Measurements from ENCODE around the gene KCND3. TPM values are rescaled to one million over a fixed set of nuclear protein-coding genes. Genes with fewer than 3 reads are reported as not detected.

KCND3 gene
- total and polyA plus RNA-seq, 2 donors (not counting 3 experiments of a cell fraction or from before 2014, with no cell fraction given) = 0.03 TPM; not detected in 1

DNA sequence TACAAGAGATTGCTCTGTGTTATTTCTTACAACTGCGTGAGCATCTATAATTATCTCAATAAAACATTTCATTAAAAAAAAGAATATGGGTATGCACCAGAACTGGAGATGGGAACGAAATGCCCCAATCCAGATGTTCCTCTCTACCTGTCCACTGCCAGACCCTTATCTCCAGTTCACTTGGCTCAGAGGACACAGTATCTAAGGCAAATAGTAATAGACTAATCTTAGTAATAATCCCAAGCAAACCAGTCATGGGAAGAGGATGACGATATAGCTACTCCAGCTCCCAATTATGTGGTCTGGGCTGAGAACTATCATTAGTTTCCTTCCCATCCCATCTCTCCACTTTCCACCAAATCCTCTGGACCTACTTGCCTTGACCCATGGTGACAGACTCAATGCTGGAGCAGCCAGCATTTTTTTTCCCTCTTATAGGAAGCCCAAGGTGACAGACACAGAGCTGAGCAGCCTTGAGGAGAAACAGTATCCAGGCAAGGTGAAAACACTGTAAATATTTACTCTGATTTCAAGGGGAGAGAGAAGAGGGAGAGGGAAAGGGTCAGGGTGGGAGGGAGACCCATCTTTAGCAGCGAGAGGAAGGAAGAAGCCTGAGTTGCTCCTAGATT, 205.1 kb downstream of the KCND3 start:
- H3K27ac ChIP-seq (ENCODE audit: insufficient read depth, low read depth, low read length) = no peak overlapping the region
- no peaks in the 10 kb centered on the region for H3K9me3 ChIP-seq (replicated peaks; ENCODE audit: control insufficient read depth, insufficient read depth, low read length)
- H4K20me1 ChIP-seq (replicated peaks; ENCODE audit: control insufficient read depth, extremely low read depth, insufficient read depth, low read length) = no peaks in the 10 kb centered on the region
- H3K4me3 ChIP-seq (replicated peaks in 1 of 3; ENCODE audit: insufficient read depth in 1 of 3, low read depth in 1 of 3, low read length in 3 of 3) = no peak overlapping the region
- ChIA-PET POLR2A (no interaction called here), CTCF (interaction anchor here (0.9 to 1.6 kb wide), 5 partner anchors 10 to 276 kb away, joined by 3 to 7 read pairs (median 4); no protein-coding TSS in a partner anchor)
- H3K27me3 ChIP-seq (ENCODE audit: control insufficient read depth in 2 of 2, insufficient read depth in 2 of 2, low read length in 2 of 2) = peaks cover 6 to 8% of the 10 kb centered on the region in 2 experiments
- dilution Hi-C loops (cut with MboI; ENCODE audit: extremely low pct_ligation_motif_present, low sequenced_read_pairs) = no loop called here
- FAIRE-seq (no peak), DNase-seq (ENCODE audit: low read depth, low spot score) (no peak)
- BruUV-seq (replicated peaks) = no TSS peak
- TF ChIP-seq POLR2A (IDR thresholded peaks at IDR 0.05; ENCODE audit: low read depth, low read length) (no peak), CTCF (IDR thresholded peaks at IDR 0.05; ENCODE audit: extremely low read depth in 1 of 2, insufficient read depth in 1 of 2, low read depth in 1 of 2, low read length in 2 of 2) (no peak), FOS (IDR thresholded peaks at IDR 0.05; ENCODE audit: borderline replicate concordance, insufficient read depth, low read length) (no peak), POLR2AphosphoS5 (IDR thresholded peaks at IDR 0.05; ENCODE audit: insufficient read depth, low read depth, low read length) (no peak), GATA2 (IDR thresholded peaks at IDR 0.05; ENCODE audit: insufficient read depth, insufficient read length, low read depth, low read length) (no peak), EZH2 (IDR thresholded peaks at IDR 0.05; ENCODE audit: borderline replicate concordance, low read depth, low read length, severe bottlenecking) (no peak), JUN (IDR thresholded peaks at IDR 0.05; ENCODE audit: borderline replicate concordance, insufficient read depth, insufficient read length, low read depth) (no peak), MAX (IDR thresholded peaks at IDR 0.05; ENCODE audit: insufficient read depth, insufficient read length) (no peak), MYC (IDR thresholded peaks at IDR 0.05; ENCODE audit: low read depth, low read length) (no peak)
- H3K79me2 ChIP-seq (ENCODE audit: control insufficient read depth, insufficient read depth, low read length) = no peaks in the 10 kb centered on the region
- no peaks in the 10 kb centered on the region for H3K4me1 ChIP-seq (ENCODE audit: control insufficient read depth, extremely low read depth, insufficient read depth, low read length)
- H3K9me1 ChIP-seq (replicated peaks; ENCODE audit: control insufficient read depth, extremely low read depth, insufficient read depth, low read length) = no peaks in the 10 kb centered on the region
- no peaks in the 10 kb centered on the region for H3K36me3 ChIP-seq (ENCODE audit: control insufficient read depth in 2 of 2, extremely low read depth in 1 of 2, insufficient read depth in 2 of 2, low read length in 2 of 2)
- intact Hi-C loops (cut with micrococcal nuclease) = no loop called here
- H2AFZ ChIP-seq (ENCODE audit: low read depth, low read length) = no peak overlapping the region
- no peak overlapping the region for H3K4me2 ChIP-seq (ENCODE audit: insufficient read depth, low read length)
- no peak overlapping the region for H3K9ac ChIP-seq (replicated peaks; ENCODE audit: extremely low read depth, insufficient read depth, low read length)

Measured in endothelial cell of umbilical vein (primary cell).